Right atrium auricular region (tissue), 2 donors: ENCODE results near the gene LRTM2. TPM values are rescaled to one million over a fixed set of nuclear protein-coding genes. Genes with fewer than 3 reads are reported as not detected.

Experiments
- DNase-seq: peaks from one replicate; pipeline ENCODE4 v3.0.0-alpha.2; 2019; ENCODE audit warnings: low spot score
- H3K27ac ChIP-seq, 2 donors: fragments of 200-600 bp; sonication (generic); 1 replicate in 1 of 2; 2 replicates in 1 of 2; pipeline ENCODE4 v1.5.1; 2016 to 2019
- H3K27me3 ChIP-seq, 2 donors: fragments of 200-600 bp; sonication (generic); one replicate each; pipeline versions ENCODE4 v1.5.1 to v1.6.0; 2017 to 2019
- H3K36me3 ChIP-seq: fragments of 200-600 bp; sonication (generic); one replicate; pipeline ENCODE4 v1.5.1; 2016
- H3K4me1 ChIP-seq, 2 donors: fragments of 200-600 bp; sonication (generic); one replicate each; pipeline versions ENCODE4 v1.5.1 to v1.6.0; 2017 to 2019
- H3K4me3 ChIP-seq, 2 donors: fragments of 200-600 bp; sonication (generic); 1 replicate in 1 of 2; 2 replicates in 1 of 2; pipeline ENCODE4 v1.5.1; 2017 to 2019; ENCODE audit warnings: mild to moderate bottlenecking in 1 of 2, moderate library complexity in 1 of 2
- H3K9me3 ChIP-seq, 2 donors: fragments of 200-600 bp; sonication (generic); one replicate each; pipeline ENCODE4 v1.5.1; 2019
- total RNA-seq, 2 donors: library from RNA; depleted of rRNA; stranded (reverse); fragments of >200 nt; gene quantifications; one replicate each; pipeline ENCODE4 v1.1.0, GENCODE V29; 2016
- TF ChIP-seq, protein P1 (sequence below), 2 donors: fragments of 200-600 bp; sonication (generic); IDR thresholded peaks; one replicate each; pipeline ENCODE4 v1.5.1; 2019; ENCODE audit warnings: antibody characterized with exemption in 2 of 2

LRTM2 gene
- total RNA-seq, 2 donors from 2014 or later = not detected

DNA sequence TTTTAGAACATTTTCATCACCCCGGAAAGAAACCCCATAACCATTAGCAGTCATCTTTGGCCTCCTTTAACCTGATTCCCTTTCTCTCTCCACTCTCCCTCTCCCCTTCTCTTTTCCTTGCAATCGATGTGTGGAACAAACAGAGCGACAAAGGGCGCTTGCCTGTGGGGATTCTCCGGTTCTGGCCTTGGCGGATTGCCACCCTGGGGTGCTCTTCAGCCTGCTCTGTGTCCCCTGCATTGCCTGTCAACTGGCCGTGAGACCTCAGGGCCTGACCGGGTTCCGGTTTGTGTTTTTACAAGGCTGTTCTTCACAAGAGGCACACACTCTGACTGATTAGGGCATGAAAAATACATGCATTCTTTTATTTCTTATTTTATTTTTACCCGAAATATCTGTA, 27.8 kb downstream of the LRTM2 start:
- TF ChIP-seq, protein P1, sequence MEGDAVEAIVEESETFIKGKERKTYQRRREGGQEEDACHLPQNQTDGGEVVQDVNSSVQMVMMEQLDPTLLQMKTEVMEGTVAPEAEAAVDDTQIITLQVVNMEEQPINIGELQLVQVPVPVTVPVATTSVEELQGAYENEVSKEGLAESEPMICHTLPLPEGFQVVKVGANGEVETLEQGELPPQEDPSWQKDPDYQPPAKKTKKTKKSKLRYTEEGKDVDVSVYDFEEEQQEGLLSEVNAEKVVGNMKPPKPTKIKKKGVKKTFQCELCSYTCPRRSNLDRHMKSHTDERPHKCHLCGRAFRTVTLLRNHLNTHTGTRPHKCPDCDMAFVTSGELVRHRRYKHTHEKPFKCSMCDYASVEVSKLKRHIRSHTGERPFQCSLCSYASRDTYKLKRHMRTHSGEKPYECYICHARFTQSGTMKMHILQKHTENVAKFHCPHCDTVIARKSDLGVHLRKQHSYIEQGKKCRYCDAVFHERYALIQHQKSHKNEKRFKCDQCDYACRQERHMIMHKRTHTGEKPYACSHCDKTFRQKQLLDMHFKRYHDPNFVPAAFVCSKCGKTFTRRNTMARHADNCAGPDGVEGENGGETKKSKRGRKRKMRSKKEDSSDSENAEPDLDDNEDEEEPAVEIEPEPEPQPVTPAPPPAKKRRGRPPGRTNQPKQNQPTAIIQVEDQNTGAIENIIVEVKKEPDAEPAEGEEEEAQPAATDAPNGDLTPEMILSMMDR (IDR thresholded peaks at IDR 0.05) = no peak
- H3K4me1 ChIP-seq = no peaks in the 10 kb centered on the region

DNA sequence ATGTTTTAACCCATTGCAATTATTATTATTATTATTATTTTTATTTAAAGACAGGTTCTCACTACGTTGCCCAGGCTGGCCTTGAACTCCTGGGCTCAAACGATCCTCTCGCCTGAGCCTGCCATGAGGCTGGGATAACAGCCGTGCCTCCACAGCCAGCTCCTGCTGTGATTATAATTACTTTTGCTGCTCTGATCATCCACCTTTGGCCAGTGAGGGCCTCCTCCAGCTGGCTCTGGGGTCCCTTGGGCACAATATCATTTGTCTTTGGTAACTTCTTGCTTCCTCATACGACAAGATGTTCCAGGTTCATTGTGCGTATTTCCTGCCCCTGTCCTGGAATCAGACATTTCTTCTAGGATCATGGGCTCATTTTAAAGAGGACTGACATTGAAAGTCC, 28.4 kb downstream of the LRTM2 start:
- TF ChIP-seq, protein P1 (IDR thresholded peaks at IDR 0.05) = no peak
- no peak overlapping the region for H3K4me3 ChIP-seq
- H3K27me3 ChIP-seq = no peaks in the 10 kb centered on the region
- no peaks in the 10 kb centered on the region for H3K4me1 ChIP-seq
- H3K9me3 ChIP-seq = no peaks in the 10 kb centered on the region
- H3K36me3 ChIP-seq = no peaks in the 10 kb centered on the region
- DNase-seq = no peak
- no peak overlapping the region for H3K27ac ChIP-seq

More for the DNA sequence above, 27.8 kb downstream of the LRTM2 start:
- DNase-seq = no peak
- no peak overlapping the region for H3K4me3 ChIP-seq
- no peaks in the 10 kb centered on the region for H3K27me3 ChIP-seq
- no peak overlapping the region for H3K27ac ChIP-seq
- no peaks in the 10 kb centered on the region for H3K9me3 ChIP-seq
- H3K36me3 ChIP-seq = no peaks in the 10 kb centered on the region

DNA sequence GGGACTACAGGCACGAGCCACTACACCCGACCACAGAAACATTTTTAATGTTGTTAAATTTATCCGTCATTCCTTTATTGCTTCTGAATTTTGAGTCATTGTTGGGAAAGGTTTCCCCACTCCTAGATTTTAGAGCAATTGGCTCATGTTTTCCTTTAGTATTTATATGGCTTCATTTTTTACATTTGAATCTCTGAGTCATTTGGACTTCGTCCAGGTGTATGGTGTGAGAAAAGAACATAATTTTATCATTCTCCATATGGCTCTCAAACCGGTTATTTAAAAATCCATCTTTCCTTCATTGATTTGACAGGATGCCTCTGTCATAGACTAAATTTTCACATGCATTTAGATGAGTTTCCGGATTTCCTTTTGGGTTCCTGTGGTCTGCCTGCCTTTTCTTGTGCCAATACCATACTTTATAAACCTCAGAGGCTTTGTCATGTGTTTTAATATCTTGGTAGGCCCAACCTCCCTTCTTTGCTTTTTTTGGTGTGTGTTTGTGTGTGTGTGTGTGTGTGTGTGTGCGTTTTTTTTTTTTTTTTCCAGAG, 30.9 kb downstream of the LRTM2 start:
- Histone ChIP-seq H3K9me3 (peaks cover under 1 to 21% of the 10 kb centered on the region in 2 donors), H3K27me3 (no peaks in the 10 kb centered on the region), H3K36me3 (no peaks in the 10 kb centered on the region), H3K27ac (no peak overlapping the region), H3K4me1 (no peaks in the 10 kb centered on the region), H3K4me3 (no peak overlapping the region)
- TF ChIP-seq, protein P1 (IDR thresholded peaks at IDR 0.05) = no peak
- no peak for DNase-seq

DNA sequence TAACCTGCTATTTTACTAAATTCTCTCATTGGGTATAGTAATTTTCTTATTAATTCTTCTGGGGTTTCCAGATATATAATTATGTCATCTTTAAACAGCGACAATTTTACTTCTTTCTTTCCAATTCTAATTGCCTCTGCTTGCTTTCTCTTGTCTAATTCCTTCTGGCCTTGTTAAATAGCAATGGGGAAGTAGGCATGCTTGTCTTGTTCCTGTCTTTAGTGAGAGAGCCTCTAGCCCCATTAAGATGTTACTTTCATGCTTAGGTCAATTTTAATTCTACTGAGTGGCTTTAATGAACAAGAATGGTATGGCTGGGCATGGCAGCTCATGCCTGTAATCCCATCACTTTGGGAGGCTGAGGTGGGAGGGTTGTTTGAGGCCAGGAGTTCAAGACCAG, 31.7 kb downstream of the LRTM2 start:
- H3K36me3 ChIP-seq = no peaks in the 10 kb centered on the region
- H3K4me1 ChIP-seq = no peaks in the 10 kb centered on the region
- DNase-seq = no peak
- no peak overlapping the region for H3K27ac ChIP-seq
- H3K9me3 ChIP-seq = peaks cover 3 to 29% of the 10 kb centered on the region in 2 donors
- TF ChIP-seq, protein P1 (IDR thresholded peaks at IDR 0.05) = no peak
- H3K4me3 ChIP-seq = no peak overlapping the region
- no peaks in the 10 kb centered on the region for H3K27me3 ChIP-seq

DNA sequence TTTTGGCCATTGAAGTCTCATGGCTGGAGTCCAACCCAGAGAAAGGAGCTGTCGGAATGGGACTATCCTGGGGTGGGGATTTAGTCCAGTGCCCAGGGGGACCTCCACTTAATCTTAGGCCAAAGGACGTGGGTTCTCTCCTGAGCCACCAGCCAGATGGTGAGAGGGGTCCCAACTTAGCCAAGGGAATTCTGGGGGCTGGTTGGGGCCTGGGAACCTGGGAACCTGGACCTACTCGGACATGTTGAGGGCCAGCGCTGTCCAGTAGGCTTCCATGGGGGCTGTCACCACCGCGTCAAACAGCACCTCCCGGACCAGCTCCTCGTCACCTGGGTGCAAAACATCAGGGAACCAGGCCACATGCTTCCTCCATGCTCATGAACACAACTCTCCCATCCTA, 33.4 kb downstream of the LRTM2 start:
- DNase-seq = no peak
- no peaks in the 10 kb centered on the region for H3K4me1 ChIP-seq
- no peak overlapping the region for H3K27ac ChIP-seq

More for the DNA sequence above, 33.4 kb downstream of the LRTM2 start:
- H3K4me3 ChIP-seq = no peak overlapping the region
- H3K36me3 ChIP-seq = no peaks in the 10 kb centered on the region
- TF ChIP-seq, protein P1 (IDR thresholded peaks at IDR 0.05) = no peak
- H3K9me3 ChIP-seq = peaks cover 3 to 29% of the 10 kb centered on the region in 2 donors
- H3K27me3 ChIP-seq = no peaks in the 10 kb centered on the region
